ENCODE measurements around the gene RCBTB1.

DNA sequence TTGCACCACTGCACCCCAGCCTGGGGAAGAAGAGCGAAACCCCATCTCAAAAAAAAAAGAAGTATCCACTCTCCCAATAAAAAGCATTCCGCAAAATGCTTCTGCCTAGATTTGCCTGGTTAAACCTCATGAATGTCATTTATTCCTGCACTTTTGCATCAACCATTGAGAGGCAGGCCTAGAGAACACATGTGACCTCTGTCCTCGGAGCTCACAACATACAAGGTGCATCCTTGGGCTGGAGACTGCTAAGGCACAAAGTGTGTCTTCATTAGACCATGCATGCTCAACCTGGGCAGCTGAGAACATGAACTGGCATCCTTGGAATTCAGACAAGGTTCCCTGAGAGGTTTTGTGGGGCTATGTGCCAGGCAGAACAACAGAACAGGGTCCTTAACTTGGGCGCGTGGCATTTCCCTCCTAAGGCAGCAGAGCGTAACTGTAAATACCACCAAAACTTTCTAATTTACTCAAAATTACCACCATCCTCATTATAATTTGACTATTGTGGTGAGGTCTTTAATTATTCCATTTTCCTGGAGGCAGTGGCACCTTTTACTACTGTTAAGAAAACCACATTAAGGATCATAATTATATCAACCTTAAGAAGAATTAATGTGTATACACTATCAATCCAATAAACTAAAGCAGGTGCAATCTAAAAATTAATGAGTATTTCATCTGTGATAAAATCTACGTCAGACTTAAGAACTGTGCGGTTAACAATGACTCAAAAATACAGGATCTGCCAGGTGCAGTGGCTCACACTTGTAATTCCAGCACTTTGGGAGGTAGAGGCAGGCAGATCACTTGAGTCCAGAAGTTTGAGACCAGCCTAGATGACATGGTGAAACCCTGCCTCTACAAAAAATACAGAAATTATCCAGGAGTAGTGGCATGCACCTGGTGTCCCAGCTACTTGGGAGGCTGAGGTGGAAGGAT is 13.8 kb downstream of the RCBTB1 start:
- TF ChIP-seq, protein P1, sequence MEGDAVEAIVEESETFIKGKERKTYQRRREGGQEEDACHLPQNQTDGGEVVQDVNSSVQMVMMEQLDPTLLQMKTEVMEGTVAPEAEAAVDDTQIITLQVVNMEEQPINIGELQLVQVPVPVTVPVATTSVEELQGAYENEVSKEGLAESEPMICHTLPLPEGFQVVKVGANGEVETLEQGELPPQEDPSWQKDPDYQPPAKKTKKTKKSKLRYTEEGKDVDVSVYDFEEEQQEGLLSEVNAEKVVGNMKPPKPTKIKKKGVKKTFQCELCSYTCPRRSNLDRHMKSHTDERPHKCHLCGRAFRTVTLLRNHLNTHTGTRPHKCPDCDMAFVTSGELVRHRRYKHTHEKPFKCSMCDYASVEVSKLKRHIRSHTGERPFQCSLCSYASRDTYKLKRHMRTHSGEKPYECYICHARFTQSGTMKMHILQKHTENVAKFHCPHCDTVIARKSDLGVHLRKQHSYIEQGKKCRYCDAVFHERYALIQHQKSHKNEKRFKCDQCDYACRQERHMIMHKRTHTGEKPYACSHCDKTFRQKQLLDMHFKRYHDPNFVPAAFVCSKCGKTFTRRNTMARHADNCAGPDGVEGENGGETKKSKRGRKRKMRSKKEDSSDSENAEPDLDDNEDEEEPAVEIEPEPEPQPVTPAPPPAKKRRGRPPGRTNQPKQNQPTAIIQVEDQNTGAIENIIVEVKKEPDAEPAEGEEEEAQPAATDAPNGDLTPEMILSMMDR (IDR thresholded peaks at IDR 0.05), result no peak
- TF ChIP-seq MEF2A (IDR thresholded peaks at IDR 0.05; ENCODE audit: borderline replicate concordance, low read depth) (no peak), REST (IDR thresholded peaks at IDR 0.05; ENCODE audit: low read depth, low read length) (no peak), EP300 (IDR thresholded peaks at IDR 0.05; ENCODE audit: borderline replicate concordance in 1 of 2, low read depth in 1 of 2, low read length in 1 of 2) (no peak), TCF12 (IDR thresholded peaks at IDR 0.05) (no peak)
